Measurements from ENCODE around the gene LRCH4.

LRCH4 gene

DNA sequence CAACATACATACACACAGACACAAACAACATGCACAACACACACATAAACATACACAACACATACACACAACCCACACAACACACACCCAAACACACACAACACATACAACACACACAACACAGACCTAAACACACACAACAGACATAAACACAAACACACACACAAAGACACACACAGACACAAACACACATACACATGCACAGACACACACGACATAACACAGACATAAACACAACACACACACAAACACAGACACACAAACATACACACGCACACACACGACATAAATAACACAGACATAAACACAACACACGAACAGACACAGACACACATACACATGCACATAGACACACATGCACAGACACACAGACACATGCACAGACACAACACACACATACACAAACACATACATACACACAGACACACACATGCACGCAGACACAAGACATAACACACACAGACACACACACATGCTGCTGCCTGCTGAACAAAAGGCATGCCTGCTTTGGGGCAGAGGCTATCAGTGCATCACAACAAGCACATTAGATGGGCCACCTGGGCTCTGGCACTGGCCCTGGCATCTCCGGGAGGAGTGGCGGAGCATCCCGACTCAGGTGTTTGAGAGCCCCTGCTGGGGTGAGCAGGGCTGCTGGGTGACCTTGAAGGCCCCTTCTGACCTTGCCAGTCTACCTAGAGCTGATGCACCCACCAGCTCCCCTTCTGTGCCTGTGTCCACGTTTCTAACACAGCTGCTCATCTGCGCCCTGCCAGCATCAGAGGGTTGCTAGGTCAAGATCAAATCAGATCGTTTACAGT, 5.3 kb downstream of the LRCH4 start:
- DNase-seq = no peak

DNA sequence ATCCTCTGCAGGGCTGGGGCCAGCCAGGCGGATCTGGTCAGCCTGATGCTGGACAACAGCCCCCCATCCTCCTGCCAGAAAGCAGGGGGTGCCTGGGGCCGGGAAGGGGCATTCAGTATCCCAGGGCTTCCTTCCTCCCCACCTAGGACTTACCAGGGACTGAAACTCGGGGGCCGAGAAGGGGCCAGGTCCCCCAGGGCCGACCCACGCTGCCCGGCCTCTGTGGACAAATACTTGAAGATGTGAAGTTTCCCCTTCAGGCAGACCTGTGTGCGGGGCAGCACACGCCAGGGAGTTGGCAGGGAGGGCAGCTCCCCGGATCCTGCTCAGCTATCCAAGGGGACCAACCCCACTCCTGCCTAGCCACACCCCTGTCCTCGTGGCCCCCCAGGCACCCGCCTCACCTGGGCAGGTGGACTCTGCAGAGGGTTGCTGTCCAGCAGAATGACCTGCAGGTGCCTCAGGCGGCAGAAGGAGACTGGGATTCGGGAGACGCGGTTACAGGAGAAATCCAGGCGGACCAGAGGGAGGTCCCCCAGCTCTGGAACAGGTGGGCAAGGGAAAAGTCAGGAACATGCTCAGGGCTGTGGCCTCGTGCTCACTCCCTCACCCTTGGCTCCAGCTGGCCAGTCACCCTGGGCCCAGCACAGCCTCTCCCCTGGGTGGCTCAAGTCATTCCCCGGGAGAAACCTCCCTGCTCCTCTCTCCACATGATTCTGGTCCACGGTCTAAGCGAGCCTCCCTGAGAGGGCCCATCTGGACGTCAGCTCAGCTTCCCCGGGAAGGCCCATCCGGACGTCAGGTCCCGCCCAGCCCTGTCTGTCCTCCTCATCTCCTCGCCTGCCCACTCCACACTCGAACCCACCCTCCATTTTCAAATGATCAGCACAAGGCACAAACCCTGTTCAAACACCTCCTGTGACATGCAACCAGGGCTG, 7.4 kb downstream of the LRCH4 start:
- DNase-seq = no peak

- DNase-seq = no peak
These were observed 8.4 kb downstream of the LRCH4 start for GRCh38 chr7:100577507-100577906.

GRCh38 chr7:100577103-100577502, 8.8 kb downstream of the LRCH4 start:
- DNase-seq = no peak

DNA sequence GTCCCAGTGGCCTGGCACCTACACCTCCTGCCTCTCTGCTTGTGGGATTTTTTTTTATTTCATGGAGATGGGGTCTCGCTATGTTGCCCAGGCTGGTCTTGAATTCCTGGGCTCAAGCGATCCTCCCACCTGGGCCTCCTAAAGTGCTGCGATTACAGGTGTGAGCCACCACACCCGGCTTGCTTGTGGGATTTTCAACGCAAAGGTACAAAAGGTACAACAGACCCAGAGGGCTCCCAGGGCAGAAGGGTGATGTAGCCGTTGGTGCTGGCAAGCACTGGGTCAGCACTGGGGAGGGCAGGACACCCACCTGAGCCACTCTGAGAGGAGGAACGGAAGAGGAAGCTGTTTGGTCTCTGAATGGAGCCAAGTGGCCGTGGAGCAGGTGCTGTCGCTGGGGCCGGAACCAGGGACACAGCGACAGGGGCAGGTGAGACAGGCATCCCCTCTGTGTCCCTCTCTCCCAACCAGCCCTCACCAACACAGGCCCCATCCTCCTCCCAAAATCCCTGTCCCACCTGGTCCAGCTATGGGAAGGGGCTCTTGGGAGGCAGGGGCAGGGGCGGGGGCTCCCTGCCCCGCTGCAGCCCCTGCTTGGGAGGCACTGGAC, 9.4 kb downstream of the LRCH4 start:
- DNase-seq = no peak

DNA sequence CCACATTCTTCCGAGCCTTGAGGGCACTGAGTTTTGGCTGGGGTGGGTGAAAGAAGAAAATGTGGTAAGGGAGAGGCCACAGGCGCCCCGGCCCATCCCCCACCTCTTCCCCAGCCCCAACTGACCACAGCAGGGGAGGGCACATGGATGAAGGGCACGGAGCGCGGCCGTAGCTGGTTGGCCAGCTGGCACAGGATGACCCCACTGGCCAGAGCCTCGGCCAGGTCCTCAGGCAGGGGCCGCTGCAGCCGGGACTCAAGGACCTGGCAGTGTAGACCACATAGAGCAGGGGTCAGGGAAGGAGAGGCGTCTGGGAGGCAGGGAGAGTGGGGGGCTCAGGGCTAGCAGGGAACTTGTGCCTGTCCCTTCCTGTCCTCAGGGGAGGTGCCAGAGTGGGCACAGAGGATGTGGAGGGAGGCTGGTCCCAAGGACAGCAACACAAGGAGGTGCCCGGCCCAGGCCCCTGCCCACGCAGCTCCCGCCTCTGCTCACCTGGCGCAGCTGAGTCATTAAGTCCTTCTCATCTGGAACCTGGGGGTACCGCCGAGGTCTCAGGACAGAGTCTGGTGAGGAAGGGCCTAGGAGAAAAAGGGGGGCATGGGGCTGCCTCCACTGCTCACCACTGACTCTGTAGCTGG, 10.1 kb downstream of the LRCH4 start:
- no peak for DNase-seq

GRCh38 chr7:100575206-100575631, 10.7 kb downstream of the LRCH4 start:
- no peak for DNase-seq

- DNase-seq = no peak
These were observed 11.3 kb downstream of the LRCH4 start for GRCh38 chr7:100574362-100575205.

DNA sequence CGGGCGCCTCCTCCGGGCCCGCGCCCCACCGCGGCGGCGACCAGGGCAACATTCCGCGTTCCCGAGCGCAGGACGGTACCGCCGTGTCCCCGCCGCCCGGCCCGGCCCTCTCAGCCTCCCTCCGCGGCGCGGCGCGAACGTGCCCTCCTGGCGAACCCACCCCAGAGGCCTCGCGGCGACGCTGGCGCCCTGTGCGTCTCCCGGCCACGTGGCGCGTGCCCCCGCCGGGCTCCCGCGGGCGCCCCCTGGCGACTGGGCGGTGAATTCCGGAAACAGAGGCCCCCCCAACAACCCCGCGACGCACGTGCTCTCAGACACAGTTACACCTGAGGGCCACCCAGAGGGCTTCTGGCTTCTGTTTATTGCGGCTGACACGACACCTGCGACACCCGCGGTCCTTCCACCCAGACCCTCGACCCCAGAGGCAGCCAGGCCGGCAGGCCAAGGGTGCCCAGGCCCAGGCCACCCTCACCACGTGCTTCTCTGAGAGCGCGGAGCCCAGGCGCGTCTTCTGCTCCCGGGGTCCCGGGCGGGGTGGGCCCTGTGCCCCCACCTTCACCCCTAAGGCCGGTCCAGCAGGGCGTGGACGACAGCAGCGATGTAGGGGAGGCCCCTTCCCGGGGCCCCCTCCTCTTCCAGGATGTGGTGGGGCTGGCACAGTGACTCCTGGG, 12.1 kb downstream of the LRCH4 start, which contains the start of gene SAP25:
Gene SAP25 (minus strand): TSS at position 210 of the 671 bp plus-strand sequence. CDS start 158 bp downstream, at position 52.
- no peak for DNase-seq

GRCh38 chr7:100572949-100573675, 12.8 kb downstream of the LRCH4 start:
- DNase-seq = no peak

GRCh38 chr7:100572281-100572948, 13.5 kb downstream of the LRCH4 start:
- DNase-seq = no peak

- no peak for DNase-seq
These were observed 14.2 kb downstream of the LRCH4 start for GRCh38 chr7:100571829-100572116.

- DNase-seq = no peak
These were observed 14.7 kb downstream of the LRCH4 start for GRCh38 chr7:100570954-100571828.

GRCh38 chr7:100568896-100569844, 16.8 kb downstream of the LRCH4 start:
- DNase-seq = peak; percentile 52

- no peak for DNase-seq
These were observed 17.6 kb downstream of the LRCH4 start for GRCh38 chr7:100568176-100568895.

DNA sequence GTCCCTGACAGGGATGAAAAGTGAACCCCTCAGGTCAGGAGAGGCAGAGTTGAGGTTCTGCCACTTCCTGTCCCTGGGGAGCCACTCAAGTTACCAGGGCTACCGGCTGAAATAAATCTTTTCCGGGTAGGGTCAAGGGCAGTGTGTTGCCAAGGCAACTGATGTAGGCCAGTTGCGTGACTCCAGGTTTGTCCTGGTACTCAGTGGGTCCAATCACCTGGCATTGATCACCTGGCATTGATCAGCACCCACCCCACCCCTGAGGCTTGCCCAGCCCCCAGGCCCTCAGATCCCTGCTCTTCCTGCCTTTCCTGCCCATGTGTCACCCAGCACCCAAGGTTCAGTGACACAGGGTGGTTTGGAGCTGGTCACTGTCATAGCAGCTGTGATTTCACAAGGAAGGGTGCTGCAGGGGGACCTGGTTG, 18.2 kb downstream of the LRCH4 start:
- no peak for DNase-seq
